ENCODE measurements around the gene FYB2. TPM values are rescaled to one million over a fixed set of nuclear protein-coding genes. Genes with fewer than 3 reads are reported as not detected.

FYB2 gene
- total RNA-seq, 2 donors from 2014 or later = not detected

DNA sequence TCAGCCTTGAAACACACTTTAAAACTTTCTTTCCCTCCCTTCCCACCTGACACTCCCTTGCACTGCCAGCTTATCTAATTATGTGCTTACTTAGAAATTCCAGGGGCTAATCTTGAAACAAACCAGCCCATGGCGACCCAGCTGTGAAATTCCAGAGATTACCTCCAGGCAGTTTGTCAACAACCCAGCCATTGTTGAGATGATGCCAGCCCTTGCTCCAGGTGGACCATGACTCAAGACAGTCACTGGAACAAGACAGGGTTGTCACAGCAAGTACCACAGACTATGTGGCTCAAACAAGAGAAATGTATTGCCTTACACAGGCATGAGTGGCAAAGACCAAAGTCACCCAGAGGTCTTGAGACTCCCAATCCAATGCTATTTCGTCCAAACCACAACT lies 7.9 kb downstream of the FYB2 start:
- Histone ChIP-seq H3K36me3 (no peaks in the 10 kb centered on the region), H3K4me3 (no peak overlapping the region), H3K9me3 (no peaks in the 10 kb centered on the region), H3K27me3 (replicated peaks; ENCODE audit: insufficient read depth) (no peaks in the 10 kb centered on the region), H3K27ac (no peak overlapping the region), H3K4me1 (ENCODE audit: control insufficient read depth in 1 of 2, low read depth in 2 of 2) (no peaks in the 10 kb centered on the region)
- DNase-seq (ENCODE audit: low spot score) = no peak
- TF ChIP-seq, protein P1, sequence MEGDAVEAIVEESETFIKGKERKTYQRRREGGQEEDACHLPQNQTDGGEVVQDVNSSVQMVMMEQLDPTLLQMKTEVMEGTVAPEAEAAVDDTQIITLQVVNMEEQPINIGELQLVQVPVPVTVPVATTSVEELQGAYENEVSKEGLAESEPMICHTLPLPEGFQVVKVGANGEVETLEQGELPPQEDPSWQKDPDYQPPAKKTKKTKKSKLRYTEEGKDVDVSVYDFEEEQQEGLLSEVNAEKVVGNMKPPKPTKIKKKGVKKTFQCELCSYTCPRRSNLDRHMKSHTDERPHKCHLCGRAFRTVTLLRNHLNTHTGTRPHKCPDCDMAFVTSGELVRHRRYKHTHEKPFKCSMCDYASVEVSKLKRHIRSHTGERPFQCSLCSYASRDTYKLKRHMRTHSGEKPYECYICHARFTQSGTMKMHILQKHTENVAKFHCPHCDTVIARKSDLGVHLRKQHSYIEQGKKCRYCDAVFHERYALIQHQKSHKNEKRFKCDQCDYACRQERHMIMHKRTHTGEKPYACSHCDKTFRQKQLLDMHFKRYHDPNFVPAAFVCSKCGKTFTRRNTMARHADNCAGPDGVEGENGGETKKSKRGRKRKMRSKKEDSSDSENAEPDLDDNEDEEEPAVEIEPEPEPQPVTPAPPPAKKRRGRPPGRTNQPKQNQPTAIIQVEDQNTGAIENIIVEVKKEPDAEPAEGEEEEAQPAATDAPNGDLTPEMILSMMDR (IDR thresholded peaks at IDR 0.05) = no peak
- ATAC-seq (ENCODE audit: insufficient number of reproducible peaks, low FRiP score, low read depth) = no peak

DNA sequence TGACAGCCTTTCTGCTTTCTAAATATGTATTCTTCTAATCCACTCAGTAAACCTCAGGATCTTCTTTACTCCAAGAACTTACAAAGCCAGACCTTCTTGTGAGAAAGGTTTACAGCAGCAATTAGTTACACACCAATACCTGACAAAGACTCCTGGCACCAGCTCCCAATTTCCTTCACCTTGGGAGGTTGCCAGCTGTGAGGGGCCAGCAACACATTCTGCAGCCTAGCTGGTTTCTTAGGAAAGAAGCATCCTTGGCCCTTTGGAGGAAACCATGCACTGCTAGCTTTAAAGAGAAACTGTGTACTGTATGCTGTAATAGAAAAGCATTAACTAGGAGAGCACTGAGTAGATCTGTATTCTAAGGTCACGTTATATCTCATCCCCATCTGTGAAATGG lies 10.8 kb downstream of the FYB2 start:
- no peaks in the 10 kb centered on the region for H3K4me1 ChIP-seq (ENCODE audit: control insufficient read depth in 1 of 2, low read depth in 2 of 2)
- DNase-seq (ENCODE audit: low spot score) (no peak), ATAC-seq (ENCODE audit: insufficient number of reproducible peaks, low FRiP score, low read depth) (no peak)
- H3K9me3 ChIP-seq = no peaks in the 10 kb centered on the region
- TF ChIP-seq, protein P1 (IDR thresholded peaks at IDR 0.05) = no peak
- no peak overlapping the region for H3K27ac ChIP-seq
- no peak overlapping the region for H3K4me3 ChIP-seq
- H3K27me3 ChIP-seq (replicated peaks; ENCODE audit: insufficient read depth) = no peaks in the 10 kb centered on the region
- H3K36me3 ChIP-seq = no peaks in the 10 kb centered on the region

DNA sequence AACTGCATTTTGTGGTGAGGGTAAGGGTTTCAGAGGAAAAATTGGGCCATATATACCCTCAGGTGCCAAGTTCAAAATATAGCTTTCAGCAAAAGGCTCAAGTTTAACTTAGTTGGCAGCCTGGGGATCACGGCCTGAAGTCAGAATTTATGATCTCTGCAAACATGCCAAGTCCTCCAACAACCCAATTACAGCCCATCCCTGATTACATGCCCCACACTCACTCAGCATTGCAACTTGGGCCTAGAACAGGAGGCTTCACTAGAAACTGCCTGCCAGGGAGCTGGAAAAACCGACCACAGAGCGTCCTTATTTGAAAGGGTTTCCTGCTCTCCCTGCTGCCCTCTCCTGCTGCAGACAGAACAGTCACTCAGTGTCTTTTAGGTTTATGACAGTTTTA lies 12.4 kb downstream of the FYB2 start:
- no peak overlapping the region for H3K27ac ChIP-seq
- no peak for DNase-seq (ENCODE audit: low spot score)
- H3K4me1 ChIP-seq (ENCODE audit: control insufficient read depth in 1 of 2, low read depth in 2 of 2) = no peaks in the 10 kb centered on the region
- H3K4me3 ChIP-seq = no peak overlapping the region
- TF ChIP-seq, protein P1 (IDR thresholded peaks at IDR 0.05) = no peak
- no peaks in the 10 kb centered on the region for H3K27me3 ChIP-seq (replicated peaks; ENCODE audit: insufficient read depth)
- no peaks in the 10 kb centered on the region for H3K9me3 ChIP-seq
- no peak for ATAC-seq (ENCODE audit: insufficient number of reproducible peaks, low FRiP score, low read depth)
- no peaks in the 10 kb centered on the region for H3K36me3 ChIP-seq

DNA sequence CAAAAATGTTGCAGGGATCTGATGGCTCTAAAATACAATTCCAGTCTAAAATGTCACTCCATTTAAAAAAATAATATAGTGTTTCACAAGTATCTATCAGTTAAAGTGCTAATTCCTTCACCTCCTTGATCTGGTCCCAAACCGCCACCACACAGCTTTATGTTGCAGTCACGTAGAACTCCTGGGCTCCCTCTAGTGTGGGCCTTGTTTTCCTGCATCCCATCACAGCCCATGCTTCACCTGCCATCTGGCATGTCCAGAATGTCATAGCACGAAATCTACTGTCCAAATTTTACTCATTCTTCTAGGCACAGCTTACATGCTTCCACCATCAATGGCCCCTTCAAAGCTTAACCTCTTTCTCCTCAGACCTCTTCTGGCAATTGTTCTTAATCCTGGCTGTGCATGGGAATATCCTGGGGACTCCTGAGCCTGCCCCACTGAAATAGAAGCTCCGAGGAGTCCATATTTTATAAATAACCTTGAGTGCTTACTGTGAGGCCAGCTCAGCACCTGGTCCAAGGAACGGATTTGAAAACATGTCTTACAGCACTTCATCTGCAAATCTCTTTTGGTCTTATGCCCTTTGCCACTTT lies 15.5 kb downstream of the FYB2 start:
- Histone ChIP-seq H3K4me3 (no peak overlapping the region), H3K36me3 (no peaks in the 10 kb centered on the region), H3K27me3 (replicated peaks; ENCODE audit: insufficient read depth) (no peaks in the 10 kb centered on the region), H3K4me1 (ENCODE audit: control insufficient read depth in 1 of 2, low read depth in 2 of 2) (no peaks in the 10 kb centered on the region), H3K9me3 (no peaks in the 10 kb centered on the region), H3K27ac (no peak overlapping the region)
- ATAC-seq (ENCODE audit: insufficient number of reproducible peaks, low FRiP score, low read depth) (no peak), DNase-seq (ENCODE audit: low spot score) (no peak)
- TF ChIP-seq, protein P1 (IDR thresholded peaks at IDR 0.05) = no peak

DNA sequence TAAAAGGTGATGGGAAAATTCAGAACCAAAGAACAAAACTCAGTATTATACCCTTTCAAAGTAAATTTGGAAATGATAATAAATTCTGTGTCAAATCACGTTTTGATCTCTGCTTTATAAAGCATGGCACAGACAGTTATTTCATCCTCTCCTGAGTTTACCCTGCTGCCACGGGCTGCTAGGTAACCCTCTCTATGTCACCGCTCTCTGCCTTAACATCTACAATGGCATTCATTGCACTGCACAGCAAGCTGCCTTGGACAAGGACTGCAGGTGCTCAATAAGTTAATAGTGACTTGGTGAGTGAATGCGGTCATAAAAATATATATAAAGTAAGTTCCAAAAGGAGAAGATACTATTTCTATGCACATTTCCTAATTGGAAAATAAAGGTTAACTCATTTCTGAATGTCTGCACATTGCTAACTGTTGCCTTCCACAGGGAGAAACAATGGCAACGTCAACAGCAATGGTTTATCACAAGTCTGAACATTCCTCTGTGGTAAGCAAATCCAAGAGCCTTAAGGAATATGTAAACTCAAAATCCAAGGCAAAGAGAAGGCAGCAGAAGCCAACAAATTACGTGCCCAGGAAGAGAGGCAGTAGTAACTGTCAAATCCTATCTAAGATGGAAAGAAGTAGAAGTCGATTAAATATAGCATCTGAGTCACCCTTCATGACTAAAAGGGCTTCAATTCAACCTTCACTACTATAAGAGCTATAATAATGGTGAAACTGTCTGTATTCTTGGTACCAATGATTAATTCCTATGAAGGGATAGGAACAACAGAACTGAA lies 19.4 kb downstream of the FYB2 start:
- H3K36me3 ChIP-seq = no peaks in the 10 kb centered on the region
- no peaks in the 10 kb centered on the region for H3K27me3 ChIP-seq (replicated peaks; ENCODE audit: insufficient read depth)
- ATAC-seq (ENCODE audit: insufficient number of reproducible peaks, low FRiP score, low read depth) (no peak), DNase-seq (ENCODE audit: low spot score) (no peak)
- H3K4me3 ChIP-seq = no peak overlapping the region
- H3K9me3 ChIP-seq = no peaks in the 10 kb centered on the region
- TF ChIP-seq, protein P1 (IDR thresholded peaks at IDR 0.05) = no peak
- H3K4me1 ChIP-seq (ENCODE audit: control insufficient read depth in 1 of 2, low read depth in 2 of 2) = no peaks in the 10 kb centered on the region
- H3K27ac ChIP-seq = no peak overlapping the region
